K562 (cell line): Measurements from ENCODE around the gene ZNF428. TPM values are rescaled to one million over a fixed set of nuclear protein-coding genes. Genes with fewer than 3 reads are reported as not detected.

ENCODE experiments used
- ATAC-seq: fragments of 200-7000 bp; cut with Tn5 transposase; 3 replicates; pipeline ENCODE4 v1.9.1; 2020; ENCODE audit warnings: moderate library complexity
- BruUV-seq: library from RNA; stranded (reverse); fragments of 400-500 nt; replicated peaks from 2 replicates; lab custom pipeline; 2021; lab: Mats Ljungman, UMichigan
- CTCF ChIA-PET: fragments of 300-600 bp; formaldehyde crosslinking; extraction: SDS; loops from one replicate; lab custom pipeline; 2021; ENCODE audit warnings: low intra/inter-chr PET ratio; lab: Yijun Ruan, JAX
- POLR2A ChIA-PET: fragments of 300-600, 350-650 bp; sonication (Branson Sonifier 250); formaldehyde crosslinking; extraction: SDS; loops from one replicate; lab custom pipeline; 2021; ENCODE audit warnings: antibody characterized with exemption, inconsistent platforms; lab: Yijun Ruan, JAX
- DNase-seq, 4 experiments: peaks; one replicate each; pipeline versions ENCODE4 v3.0.0 to v3.0.0-alpha.2; 2011 to 2018; ENCODE audit warnings: low spot score in 3 of 4, mixed read lengths in 3 of 4; ENCODE audit errors: extremely low read depth in 1 of 4
- FAIRE-seq: peaks from 2 replicates; lab custom pipeline; 2011; peaks lifted over from hg19 to GRCh38; lab: Jason Lieb, UNC
- H2AFZ ChIP-seq: 2 replicates; pipeline ENCODE4 v1.6.0; 2011; ENCODE audit warnings: low read depth, low read length, control low read depth, inconsistent platforms
- H3K27ac ChIP-seq: fragments of 200-600 bp; 3 replicates; pipeline ENCODE4 v1.8.0; 2011; ENCODE audit warnings: low read depth, mild to moderate bottlenecking, control low read depth, inconsistent platforms, low read length, moderate library complexity, mixed read lengths; ENCODE audit errors: extremely low read depth
- H3K27me3 ChIP-seq, 2 experiments: fragments of 300-600 bp in 1 of 2; 2 replicates in 1 of 2; 3 replicates in 1 of 2; pipeline versions ENCODE4 v1.6.0 to v1.8.0; 2011; ENCODE audit warnings: inconsistent platforms in 2 of 2, low read length in 2 of 2, mild to moderate bottlenecking in 1 of 2, mixed read lengths in 1 of 2, moderate library complexity in 1 of 2; ENCODE audit not compliant: control insufficient read depth in 2 of 2, insufficient read depth in 2 of 2
- H3K36me3 ChIP-seq: fragments of 300-600 bp; 3 replicates; pipeline ENCODE4 v1.8.0; 2011; ENCODE audit warnings: mild to moderate bottlenecking, low read length, inconsistent platforms; ENCODE audit not compliant: control insufficient read depth, insufficient read depth
- H3K4me1 ChIP-seq, 2 experiments: fragments of 200-600 bp in 1 of 2; replicated peaks in 1 of 2; 2 replicates in 1 of 2; 3 replicates in 1 of 2; pipeline versions ENCODE4 v1.5.1 to v1.8.0; 2011; ENCODE audit warnings: inconsistent platforms in 2 of 2, low read length in 2 of 2, mild to moderate bottlenecking in 1 of 2, mixed read lengths in 1 of 2, moderate library complexity in 1 of 2; ENCODE audit not compliant: control insufficient read depth in 2 of 2, insufficient read depth in 2 of 2
- H3K4me2 ChIP-seq: 2 replicates; pipeline ENCODE4 v1.6.1; 2011; ENCODE audit warnings: low read length, control low read depth, inconsistent platforms, mixed read lengths; ENCODE audit not compliant: insufficient read depth
- H3K4me3 ChIP-seq: fragments of 200-600 bp; sonication (generic), shearing (Covaris generic); 2 replicates; pipeline ENCODE4 v1.5.1; 2016; ENCODE audit warnings: control low read depth, inconsistent platforms
- H3K79me2 ChIP-seq: fragments of 200-600 bp; 3 replicates; pipeline ENCODE4 v1.8.0; 2011; ENCODE audit warnings: low read length, inconsistent platforms; ENCODE audit not compliant: control insufficient read depth, insufficient read depth
- H3K9ac ChIP-seq, 2 experiments: 2 replicates each; pipeline versions ENCODE4 v1.6.0 to v1.6.1; 2011; ENCODE audit warnings: low read depth in 2 of 2, low read length in 2 of 2, control low read depth in 1 of 2, inconsistent platforms in 1 of 2, mild to moderate bottlenecking in 1 of 2, mixed read lengths in 1 of 2; ENCODE audit not compliant: insufficient read depth in 1 of 2
- H3K9me1 ChIP-seq: one replicate; pipeline ENCODE4 v1.6.0; 2011; ENCODE audit warnings: inconsistent platforms, mild to moderate bottlenecking, low read length, moderate library complexity; ENCODE audit not compliant: control insufficient read depth, insufficient read depth
- H3K9me3 ChIP-seq: replicated peaks from 2 replicates; pipeline ENCODE4 v1.5.1; 2011; ENCODE audit warnings: low read depth, low read length, inconsistent platforms; ENCODE audit not compliant: control insufficient read depth, insufficient read depth
- H4K20me1 ChIP-seq: replicated peaks from 2 replicates; pipeline ENCODE4 v1.6.1; 2011; ENCODE audit warnings: low read length, inconsistent platforms, mixed read lengths; ENCODE audit not compliant: control insufficient read depth, insufficient read depth
- FOSL1 ChIP-seq: fragments of 200-800 bp; sonication (Bioruptor generic); conservative IDR thresholded peaks from 2 replicates; pipeline ENCODE4 v1.6.1; 2016; ENCODE audit warnings: missing genetic modification characterization, missing compliant biosample characterization
- MEF2D ChIP-seq: conservative IDR thresholded peaks from 2 replicates; pipeline ENCODE4 v1.6.1; 2016; ENCODE audit warnings: low read depth, missing genetic modification characterization, missing compliant biosample characterization
- PHF21A ChIP-seq: fragments of 450-650 bp; IDR thresholded peaks from 2 replicates; pipeline ENCODE4 v1.6.1; 2017; ENCODE audit warnings: low read depth, borderline replicate concordance
- POLR2A ChIP-seq: fragments of 450-650 bp; conservative IDR thresholded peaks from 2 replicates; pipeline ENCODE4 v1.6.1; 2016
- SIRT6 ChIP-seq: IDR thresholded peaks from one replicate; pipeline ENCODE4 v1.6.1; 2012; ENCODE audit warnings: low read depth, mild to moderate bottlenecking, control low read depth, inconsistent platforms, low read length, moderate library complexity
- SMAD2 ChIP-seq: fragments of 150-350 bp; IDR thresholded peaks from 2 replicates; pipeline ENCODE4 v1.6.1; 2014; ENCODE audit warnings: low read depth, mild to moderate bottlenecking, low read length
- SMAD4 ChIP-seq: fragments of 250-450 bp; sonication (Bioruptor Pico); conservative IDR thresholded peaks from 2 replicates; pipeline ENCODE4 v1.8.0; 2021; ENCODE audit warnings: inconsistent platforms, mild to moderate bottlenecking, moderate library complexity
- XRCC5 ChIP-seq: fragments of 200-400 bp; formaldehyde crosslinking; IDR thresholded peaks from 2 replicates; pipeline ENCODE4 v1.6.1; 2017; ENCODE audit warnings: low read depth, mild to moderate bottlenecking, low read length
- ZNF133 ChIP-seq: fragments of 250-450 bp; sonication (Bioruptor Pico); IDR thresholded peaks from 2 replicates; pipeline ENCODE4 v1.4.0; 2020; ENCODE audit warnings: mild to moderate bottlenecking
- ZNF316 ChIP-seq: fragments of 450-650 bp; IDR thresholded peaks from 2 replicates; pipeline ENCODE4 v1.6.1; 2016
- WGBS: fragments of 100-300 bp; shearing (Covaris generic); methylation state at CpG from one replicate; pipeline ENCODE4 v1.1.6; 2016; ENCODE audit warnings: low coverage, mixed read lengths; ENCODE audit not compliant: insufficient coverage; ENCODE audit errors: missing lambda C conversion rate; 5-methylcytosine and 5-hydroxymethylcytosine counted together
- in situ Hi-C: fragments of 300-500 bp; cut with MboI; formaldehyde crosslinking; loops from 4 replicates; pipeline ENCODE4 v1.15.0; 2018; ENCODE audit warnings: inconsistent platforms, mixed read lengths
- intact Hi-C: fragments of 100-400 bp; cut with micrococcal nuclease; formaldehyde crosslinking; loops from 2 replicates; pipeline ENCODE4 v1.14.2; 2022
- polyA plus RNA-seq, 8 experiments: library from polyadenylated mRNA; depleted of rRNA in 4 of 8; stranded (reverse) in 5 of 8; unstranded in 3 of 8; fragments of >200 nt; fragmentation: Nextera tagmentation in 2 of 8; fragmentation: Illumina TruSeq in 1 of 8; extraction: Ambion mirVana in 2 of 8; extraction: Trizol in 1 of 8; gene quantifications; 2 replicates each; pipeline versions ENCODE4 v1.2.1 to v1.2.3, GENCODE V29; 2011 to 2014; ENCODE audit warnings: inconsistent platforms in 1 of 8, missing spikeins in 1 of 8
- total RNA-seq, 7 experiments: library from RNA; depleted of rRNA in 6 of 7; stranded (reverse); fragments of >200 nt in 6 of 7; fragmentation: Illumina TruSeq in 2 of 7; extraction: Trizol in 2 of 7; gene quantifications; 2 replicates each; pipeline versions ENCODE4 v1.2.1 to v1.2.3, GENCODE V29; 2011 to 2021; ENCODE audit warnings: low replicate concordance in 1 of 7
- TF ChIP-seq, protein P1 (sequence below): sonication (generic); formaldehyde crosslinking; IDR thresholded peaks from 2 replicates; pipeline ENCODE4 v1.8.1; 2023; ENCODE audit warnings: mild to moderate bottlenecking, missing genetic modification reagents, moderate library complexity

Gene ZNF428
- total and polyA plus RNA-seq, 9 of the 15 experiments (the other 6 are each of a cell fraction or from before 2014, with no cell fraction given): 0.15 to 85.7 (median 15.9) TPM

DNA sequence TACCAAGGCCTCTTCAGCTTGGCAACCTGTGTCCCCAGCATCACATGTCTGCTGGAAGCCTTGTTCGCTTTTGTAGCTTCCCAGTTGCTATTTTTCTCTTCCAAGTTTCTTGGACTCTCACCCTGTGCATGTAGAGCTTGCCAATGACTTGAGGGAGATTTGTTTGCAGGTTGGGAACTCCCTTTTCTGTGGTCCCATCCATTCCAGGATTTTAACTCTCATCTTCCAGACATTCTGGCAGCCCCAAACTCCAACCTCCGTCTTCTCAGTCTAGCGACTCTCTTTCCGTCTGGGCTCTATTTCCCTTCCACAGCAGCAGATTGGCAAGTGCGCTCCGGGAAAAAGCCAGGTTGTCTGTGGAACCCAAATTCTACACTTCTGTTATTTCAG, 41.5 kb upstream of the ZNF428 start:
- ChIA-PET POLR2A (no interaction called here), CTCF (no interaction called here)
- no peaks in the 10 kb centered on the region for H3K4me1 ChIP-seq
- intact Hi-C loops: loop anchor here (10.0 kb wide), 1 partner anchor 126 kb away; the partner anchor contains the start of gene ZNF575
- BruUV-seq: no TSS peak
- H3K36me3 ChIP-seq: peaks cover 8% of the 10 kb centered on the region; the same call in 2 of the 3 replicates
- 93% methylated on average over 6 of the region's 6 CpGs for WGBS
- FAIRE-seq (no peak), DNase-seq (no peak), ATAC-seq (no peak)
- no peak overlapping the region for H3K9ac ChIP-seq
- no peaks in the 10 kb centered on the region for H3K9me3 ChIP-seq
- no peaks in the 10 kb centered on the region for H3K9me1 ChIP-seq
- in situ Hi-C loops: no loop called here
- H3K27ac ChIP-seq: no peak overlapping the region
- no peak overlapping the region for H3K4me2 ChIP-seq
- H3K79me2 ChIP-seq: no peaks in the 10 kb centered on the region
- H4K20me1 ChIP-seq: no peaks in the 10 kb centered on the region
- no peak overlapping the region for H3K4me3 ChIP-seq
- TF ChIP-seq POLR2A: no peak
- no peak for TF ChIP-seq SIRT6
- TF ChIP-seq, protein P1, sequence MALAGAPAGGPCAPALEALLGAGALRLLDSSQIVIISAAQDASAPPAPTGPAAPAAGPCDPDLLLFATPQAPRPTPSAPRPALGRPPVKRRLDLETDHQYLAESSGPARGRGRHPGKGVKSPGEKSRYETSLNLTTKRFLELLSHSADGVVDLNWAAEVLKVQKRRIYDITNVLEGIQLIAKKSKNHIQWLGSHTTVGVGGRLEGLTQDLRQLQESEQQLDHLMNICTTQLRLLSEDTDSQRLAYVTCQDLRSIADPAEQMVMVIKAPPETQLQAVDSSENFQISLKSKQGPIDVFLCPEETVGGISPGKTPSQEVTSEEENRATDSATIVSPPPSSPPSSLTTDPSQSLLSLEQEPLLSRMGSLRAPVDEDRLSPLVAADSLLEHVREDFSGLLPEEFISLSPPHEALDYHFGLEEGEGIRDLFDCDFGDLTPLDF (CRISPR knock-in tag): no peak
- TF ChIP-seq ZNF316: no peak
- no peak for TF ChIP-seq FOSL1
- no peak for TF ChIP-seq ZNF133 (CRISPR knock-in tag)
- no peak for TF ChIP-seq XRCC5
- no peak for TF ChIP-seq SMAD2
- no peak for TF ChIP-seq PHF21A
- TF ChIP-seq SMAD4 (CRISPR knock-in tag): no peak
- TF ChIP-seq MEF2D (tag): no peak
- no peaks in the 10 kb centered on the region for H3K27me3 ChIP-seq
- no peak overlapping the region for H2AFZ ChIP-seq
